DOHH2 (cell line): ENCODE results near the gene GAB2.

Experiments
- CTCF ChIP-seq: fragments of 200-600 bp; sonication (generic); IDR thresholded peaks from one replicate; pipeline ENCODE4 v1.5.1; 2014; ENCODE audit warnings: antibody characterized with exemption, mild to moderate bottlenecking, low read depth, low read length; ENCODE audit not compliant: poor library complexity, severe bottlenecking
- EZH2phosphoT487 ChIP-seq: fragments of 200-600 bp; sonication (generic); IDR thresholded peaks from 2 replicates; pipeline ENCODE4 v1.6.1; 2017; ENCODE audit warnings: borderline replicate concordance, mild to moderate bottlenecking, antibody characterized with exemption, low read length, moderate library complexity, mixed read lengths

GRCh38 chr11:78189851-78190250, 227.8 kb downstream of the GAB2 start:
- TF ChIP-seq CTCF (no peak), EZH2phosphoT487 (no peak)
